Measurements from ENCODE around the gene PYHIN1.

DNA sequence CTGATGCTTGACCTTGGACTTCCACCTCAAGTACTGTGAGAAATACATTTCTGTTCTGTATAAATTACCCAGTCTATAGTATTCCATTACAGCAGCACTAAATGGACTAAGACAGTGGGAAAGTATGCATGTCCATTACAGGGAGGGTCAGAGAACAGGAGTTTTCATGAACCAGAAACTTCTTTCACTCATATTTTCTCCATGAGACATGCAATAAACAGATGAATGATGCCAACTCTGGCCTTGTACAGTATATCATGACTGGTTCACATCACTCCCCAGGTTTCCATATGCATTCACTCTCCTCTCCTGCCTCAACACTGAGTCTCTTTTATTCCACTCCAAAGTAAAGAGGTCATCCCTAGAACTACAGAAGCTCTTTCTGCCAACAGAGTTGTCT lies 73.8 kb downstream of the PYHIN1 start:
- TF ChIP-seq MYC (IDR thresholded peaks at IDR 0.05; ENCODE audit: low read depth, low read length) = no peak
- TF ChIP-seq, protein P1, sequence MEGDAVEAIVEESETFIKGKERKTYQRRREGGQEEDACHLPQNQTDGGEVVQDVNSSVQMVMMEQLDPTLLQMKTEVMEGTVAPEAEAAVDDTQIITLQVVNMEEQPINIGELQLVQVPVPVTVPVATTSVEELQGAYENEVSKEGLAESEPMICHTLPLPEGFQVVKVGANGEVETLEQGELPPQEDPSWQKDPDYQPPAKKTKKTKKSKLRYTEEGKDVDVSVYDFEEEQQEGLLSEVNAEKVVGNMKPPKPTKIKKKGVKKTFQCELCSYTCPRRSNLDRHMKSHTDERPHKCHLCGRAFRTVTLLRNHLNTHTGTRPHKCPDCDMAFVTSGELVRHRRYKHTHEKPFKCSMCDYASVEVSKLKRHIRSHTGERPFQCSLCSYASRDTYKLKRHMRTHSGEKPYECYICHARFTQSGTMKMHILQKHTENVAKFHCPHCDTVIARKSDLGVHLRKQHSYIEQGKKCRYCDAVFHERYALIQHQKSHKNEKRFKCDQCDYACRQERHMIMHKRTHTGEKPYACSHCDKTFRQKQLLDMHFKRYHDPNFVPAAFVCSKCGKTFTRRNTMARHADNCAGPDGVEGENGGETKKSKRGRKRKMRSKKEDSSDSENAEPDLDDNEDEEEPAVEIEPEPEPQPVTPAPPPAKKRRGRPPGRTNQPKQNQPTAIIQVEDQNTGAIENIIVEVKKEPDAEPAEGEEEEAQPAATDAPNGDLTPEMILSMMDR (IDR thresholded peaks at IDR 0.05; ENCODE audit: low read depth, low read length) = no peak
- TF ChIP-seq, protein P2, sequence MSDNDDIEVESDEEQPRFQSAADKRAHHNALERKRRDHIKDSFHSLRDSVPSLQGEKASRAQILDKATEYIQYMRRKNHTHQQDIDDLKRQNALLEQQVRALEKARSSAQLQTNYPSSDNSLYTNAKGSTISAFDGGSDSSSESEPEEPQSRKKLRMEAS (IDR thresholded peaks at IDR 0.05; ENCODE audit: low read depth, low read length) = no peak

Measured in NB4 (cell line).